Mammary epithelial cell (primary cell): Measurements from ENCODE around the gene SEMA6A.

Source experiments
- CTCF ChIP-seq, 2 donors: IDR thresholded peaks in 1 of 2; conservative IDR thresholded peaks in 1 of 2; 2 replicates each; pipeline ENCODE4 v1.5.1; 2011 to 2012; ENCODE audit warnings: inconsistent platforms in 2 of 2, low read length in 2 of 2, mild to moderate bottlenecking in 2 of 2, control low read depth in 1 of 2, low read depth in 1 of 2; ENCODE audit not compliant: insufficient read depth in 1 of 2; ENCODE audit errors: extremely low read depth in 1 of 2
- EZH2 ChIP-seq: IDR thresholded peaks from 2 replicates; pipeline ENCODE4 v1.6.1; 2012; ENCODE audit warnings: low read length, inconsistent platforms, borderline replicate concordance

- no peak for TF ChIP-seq CTCF (conservative IDR thresholded peaks at IDR 0.05 in 1 of 2, IDR thresholded peaks at IDR 0.05 in 1 of 2; ENCODE audit: extremely low read depth in 1 of 2, insufficient read depth in 1 of 2, low read depth in 1 of 2, low read length in 2 of 2)
- no peak for TF ChIP-seq EZH2
These were observed 86.1 kb downstream of the SEMA6A start for GRCh38 chr5:116488356-116489041.
